Mononuclear cell (primary cell): ENCODE data around the gene IRF8. TPM values are rescaled to one million over a fixed set of nuclear protein-coding genes. Genes with fewer than 3 reads are reported as not detected.

Experiments used
- total RNA-seq: library from RNA; depleted of rRNA; stranded (reverse); fragments of >200 nt; gene quantifications from one replicate; pipeline ENCODE4 v1.2.3, GENCODE V29; 2012

IRF8 gene
- total RNA-seq, 1 donor: 94.9 TPM

Other genes starting within 250 kb of the IRF8 start
- 0.42 TPM for gene GINS2, start 210.2 kb upstream of the IRF8 start, total RNA-seq
- gene C16orf74, start 148.1 kb upstream of the IRF8 start, total RNA-seq: 4.3 TPM
- gene EMC8, start 99.6 kb upstream of the IRF8 start, total RNA-seq: 18.4 TPM
- 322 TPM for gene COX4I1, start 99.5 kb upstream of the IRF8 start, total RNA-seq